Upper lobe of right lung (tissue), 1 donor: Measurements from ENCODE around the gene SHC2. TPM values are rescaled to one million over a fixed set of nuclear protein-coding genes. Genes with fewer than 3 reads are reported as not detected.
"Not testable (repeated sequence)": the region's sequence is repeated elsewhere in the genome, so short reads cannot be mapped to it uniquely, and the experiment has no call there.

ENCODE experiments used
- ATAC-seq: fragments of 200-7000 bp; cut with Tn5 transposase; one replicate; pipeline ENCODE4 v1.9.1; 2020; ENCODE audit warnings: mild to moderate bottlenecking, moderate library complexity
- DNase-seq: peaks from one replicate; pipeline ENCODE4 v3.0.0-alpha.2; 2020
- H3K27ac ChIP-seq: fragments of 200-600 bp; one replicate; pipeline ENCODE4 v1.8.0; 2022
- H3K27me3 ChIP-seq: fragments of 200-600 bp; one replicate; pipeline ENCODE4 v1.8.0; 2022; ENCODE audit warnings: mild to moderate bottlenecking
- H3K36me3 ChIP-seq: fragments of 200-600 bp; one replicate; pipeline ENCODE4 v1.8.0; 2022
- H3K4me1 ChIP-seq: fragments of 200-600 bp; one replicate; pipeline ENCODE4 v1.8.0; 2022
- H3K4me3 ChIP-seq: fragments of 200-600 bp; one replicate; pipeline ENCODE4 v1.8.0; 2022; ENCODE audit warnings: mild to moderate bottlenecking
- H3K9me3 ChIP-seq: fragments of 200-600 bp; one replicate; pipeline ENCODE4 v1.8.0; 2022
- intact Hi-C: fragments of 100-400 bp; cut with DNase I; formaldehyde crosslinking; loops from one replicate; pipeline ENCODE4 v1.11.0; 2022
- total RNA-seq: library from RNA; stranded (reverse); fragmentation: NEBNext Ultra II Directional; extraction: Animal tissue kit (Norgen Biotek cat#: 25700); gene quantifications from one replicate; pipeline ENCODE4 v1.2.1, GENCODE V29; 2021
- TF ChIP-seq, protein P1 (sequence below): fragments of 200-600 bp; IDR thresholded peaks from one replicate; pipeline ENCODE4 v1.8.0; 2022; ENCODE audit warnings: antibody characterized with exemption
- donor health status: DM: no; HTN: yes; CAD: no; lungs with severe emphysema.

The SHC2 gene
- total RNA-seq, 1 donor from 2014 or later = 37.8 TPM

DNA sequence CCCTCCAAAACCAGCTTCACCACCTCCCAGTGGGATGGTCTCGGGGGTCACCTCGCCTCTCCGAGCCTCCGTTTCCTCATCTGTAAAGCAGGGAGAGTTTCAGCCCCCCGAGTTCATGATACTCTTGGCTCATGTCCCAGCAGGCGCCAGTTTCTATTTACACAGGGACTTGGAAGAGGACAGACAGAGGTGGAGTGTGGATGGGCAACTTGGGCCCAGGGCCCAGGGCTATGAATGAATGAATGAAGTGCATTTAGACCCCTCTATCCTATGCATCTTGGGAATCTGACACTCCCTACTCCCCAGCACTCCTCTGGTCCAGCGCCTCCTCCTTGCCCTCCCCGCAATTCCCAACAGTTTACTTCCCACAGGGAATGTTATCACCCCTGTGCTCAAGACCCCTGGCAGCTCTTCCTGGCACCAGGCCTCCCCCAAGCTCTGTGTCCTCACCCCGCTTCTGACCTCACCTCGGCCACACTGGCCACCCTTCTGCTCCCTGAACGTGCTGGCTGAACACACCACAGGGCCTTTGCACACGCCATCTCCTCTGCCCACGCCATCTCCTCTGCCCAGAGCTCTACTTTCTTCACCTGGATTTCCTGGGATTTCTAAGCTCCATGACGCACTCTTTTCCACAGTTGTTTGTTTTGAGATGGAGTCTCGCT, 46.9 kb downstream of the SHC2 start:
- H3K36me3 ChIP-seq = no peaks in the 10 kb centered on the region

DNA sequence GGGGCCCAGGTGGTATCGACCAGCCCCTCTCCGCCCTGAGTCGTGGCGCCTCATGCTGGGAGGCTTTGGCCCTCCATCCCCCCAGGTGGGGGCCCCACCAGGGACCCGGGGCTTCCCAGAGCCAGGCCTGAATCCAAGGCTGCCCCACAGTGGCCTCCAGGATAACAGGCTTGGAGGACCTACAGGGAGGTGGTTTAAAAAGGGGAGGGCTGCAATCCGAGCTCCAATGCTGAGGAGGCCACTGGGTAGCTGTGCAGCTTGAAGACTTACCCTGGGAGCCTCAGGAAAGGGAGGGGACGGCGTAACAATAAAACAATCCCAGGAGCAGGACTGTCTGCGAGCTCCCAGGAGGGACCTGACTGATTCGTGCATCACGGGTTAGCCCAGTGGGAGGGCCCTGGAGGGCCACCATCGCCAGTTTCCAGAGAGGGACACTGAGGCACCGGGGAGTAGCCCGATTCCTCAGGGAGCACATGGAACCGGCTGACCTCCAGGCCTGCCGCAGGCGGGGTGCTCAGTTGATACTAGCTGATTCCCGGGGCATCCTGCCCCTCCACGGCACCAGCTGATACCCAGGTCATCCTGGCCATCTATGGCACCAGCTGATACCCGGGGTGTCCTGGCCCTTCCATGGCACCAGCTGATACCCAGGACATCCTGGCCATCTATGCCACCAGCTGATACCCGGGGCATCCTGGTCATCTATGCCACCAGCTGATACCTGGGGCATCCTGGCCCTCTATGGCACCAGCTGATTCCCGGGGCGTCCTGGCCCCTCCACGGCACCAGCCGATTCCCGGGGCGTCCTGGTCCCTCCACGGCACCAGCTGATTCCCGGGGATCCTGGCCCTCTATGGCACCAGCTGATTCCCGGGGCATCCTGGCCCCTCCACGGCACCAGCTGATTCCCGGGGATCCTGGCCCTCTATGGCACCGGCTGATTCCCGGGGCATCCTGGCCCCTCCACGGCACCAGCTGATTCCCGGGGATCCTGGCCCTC, 48.2 kb downstream of the SHC2 start:
- peaks cover 13% of the 10 kb centered on the region for H3K4me1 ChIP-seq
- peak; percentile 59 for DNase-seq
- no peak for ATAC-seq
- intact Hi-C loops = no loop called here
- no peaks in the 10 kb centered on the region for H3K36me3 ChIP-seq
- peaks cover 15% of the 10 kb centered on the region for H3K27me3 ChIP-seq
- H3K27ac ChIP-seq = no peak overlapping the region
- H3K4me3 ChIP-seq = no peak overlapping the region
- TF ChIP-seq, protein P1, sequence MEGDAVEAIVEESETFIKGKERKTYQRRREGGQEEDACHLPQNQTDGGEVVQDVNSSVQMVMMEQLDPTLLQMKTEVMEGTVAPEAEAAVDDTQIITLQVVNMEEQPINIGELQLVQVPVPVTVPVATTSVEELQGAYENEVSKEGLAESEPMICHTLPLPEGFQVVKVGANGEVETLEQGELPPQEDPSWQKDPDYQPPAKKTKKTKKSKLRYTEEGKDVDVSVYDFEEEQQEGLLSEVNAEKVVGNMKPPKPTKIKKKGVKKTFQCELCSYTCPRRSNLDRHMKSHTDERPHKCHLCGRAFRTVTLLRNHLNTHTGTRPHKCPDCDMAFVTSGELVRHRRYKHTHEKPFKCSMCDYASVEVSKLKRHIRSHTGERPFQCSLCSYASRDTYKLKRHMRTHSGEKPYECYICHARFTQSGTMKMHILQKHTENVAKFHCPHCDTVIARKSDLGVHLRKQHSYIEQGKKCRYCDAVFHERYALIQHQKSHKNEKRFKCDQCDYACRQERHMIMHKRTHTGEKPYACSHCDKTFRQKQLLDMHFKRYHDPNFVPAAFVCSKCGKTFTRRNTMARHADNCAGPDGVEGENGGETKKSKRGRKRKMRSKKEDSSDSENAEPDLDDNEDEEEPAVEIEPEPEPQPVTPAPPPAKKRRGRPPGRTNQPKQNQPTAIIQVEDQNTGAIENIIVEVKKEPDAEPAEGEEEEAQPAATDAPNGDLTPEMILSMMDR = no peak
- no peaks in the 10 kb centered on the region for H3K9me3 ChIP-seq

More for the DNA sequence above, 46.9 kb downstream of the SHC2 start:
- intact Hi-C loops = no loop called here
- Histone ChIP-seq H3K27ac (no peak overlapping the region), H3K4me3 (no peak overlapping the region), H3K9me3 (no peaks in the 10 kb centered on the region), H3K27me3 (peaks cover 4% of the 10 kb centered on the region), H3K4me1 (peaks cover 7% of the 10 kb centered on the region)
- ATAC-seq (no peak), DNase-seq (peak; percentile 37)
- TF ChIP-seq, protein P1 = no peak

DNA sequence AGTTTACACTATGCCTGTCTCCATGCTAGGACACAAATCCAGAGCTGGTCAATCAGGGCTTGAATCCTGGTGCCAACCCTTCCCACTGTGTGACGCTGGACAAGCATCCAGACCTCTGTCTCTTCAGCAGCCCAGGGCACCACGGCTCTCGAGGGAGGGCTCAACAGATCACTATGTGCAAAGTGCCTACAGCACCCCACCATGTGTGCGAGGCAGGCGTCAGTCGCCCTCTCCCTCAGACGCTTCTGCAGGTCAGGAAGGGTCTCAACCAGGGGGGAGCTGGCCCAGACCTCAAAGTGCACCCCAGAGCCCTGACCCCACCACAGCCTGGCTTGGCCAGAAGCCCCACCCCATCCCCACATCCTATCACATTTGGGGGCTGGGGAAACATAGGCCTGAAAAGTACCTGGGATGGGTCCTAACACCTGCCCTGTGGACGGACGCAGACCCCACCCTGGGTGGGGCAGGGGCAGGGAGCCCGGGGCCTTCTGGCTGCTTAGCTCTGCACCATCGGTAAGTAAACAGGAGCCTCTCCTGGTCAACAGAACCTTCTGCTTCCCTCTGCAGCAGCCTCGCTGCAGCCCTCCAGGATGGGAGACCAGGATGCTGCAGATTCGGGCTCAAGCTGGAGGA, 49.0 kb downstream of the SHC2 start:
- Histone ChIP-seq H3K9me3 (no peaks in the 10 kb centered on the region), H3K4me1 (peaks cover 13% of the 10 kb centered on the region), H3K4me3 (no peak overlapping the region), H3K36me3 (no peaks in the 10 kb centered on the region), H3K27me3 (peaks cover 17% of the 10 kb centered on the region), H3K27ac (no peak overlapping the region)
- ATAC-seq (no peak), DNase-seq (peak; percentile 52)
- intact Hi-C loops = no loop called here
- TF ChIP-seq, protein P1 = no peak

DNA sequence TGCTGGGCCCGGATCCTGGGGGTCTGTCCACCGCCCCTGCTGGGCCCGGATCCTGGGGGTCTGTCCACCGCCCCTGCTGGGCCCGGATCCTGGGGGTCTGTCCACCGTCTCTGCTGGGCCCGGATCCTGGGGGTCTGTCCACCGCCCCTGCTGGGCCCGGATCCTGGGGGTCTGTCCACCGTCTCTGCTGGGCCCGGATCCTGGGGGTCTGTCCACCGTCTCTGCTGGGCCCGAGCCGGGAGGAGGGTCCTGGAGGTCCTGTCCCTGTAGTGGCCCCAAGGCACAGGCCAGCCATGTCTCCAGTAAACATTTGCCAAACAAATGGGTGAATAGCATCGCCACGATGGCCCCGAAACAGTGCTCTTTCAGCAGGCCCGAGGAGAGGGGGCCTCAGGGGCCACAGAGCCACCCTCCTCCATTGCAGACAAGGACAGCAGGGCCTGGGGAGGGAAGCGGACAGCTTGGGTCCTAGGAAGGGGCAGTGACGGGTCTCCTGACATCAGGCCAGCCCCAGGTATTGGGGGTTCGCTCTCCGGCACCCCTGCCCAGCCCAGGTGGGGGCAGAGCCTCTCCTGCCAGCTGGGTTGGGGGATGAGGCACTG, 49.6 kb downstream of the SHC2 start:
- peak; percentile 68 for DNase-seq
- peaks cover 18% of the 10 kb centered on the region for H3K27me3 ChIP-seq
- H3K4me3 ChIP-seq, intact Hi-C loops, H3K36me3 ChIP-seq, H3K27ac ChIP-seq, H3K9me3 ChIP-seq, ATAC-seq: not testable (repeated sequence)
- peaks cover 13% of the 10 kb centered on the region for H3K4me1 ChIP-seq

DNA sequence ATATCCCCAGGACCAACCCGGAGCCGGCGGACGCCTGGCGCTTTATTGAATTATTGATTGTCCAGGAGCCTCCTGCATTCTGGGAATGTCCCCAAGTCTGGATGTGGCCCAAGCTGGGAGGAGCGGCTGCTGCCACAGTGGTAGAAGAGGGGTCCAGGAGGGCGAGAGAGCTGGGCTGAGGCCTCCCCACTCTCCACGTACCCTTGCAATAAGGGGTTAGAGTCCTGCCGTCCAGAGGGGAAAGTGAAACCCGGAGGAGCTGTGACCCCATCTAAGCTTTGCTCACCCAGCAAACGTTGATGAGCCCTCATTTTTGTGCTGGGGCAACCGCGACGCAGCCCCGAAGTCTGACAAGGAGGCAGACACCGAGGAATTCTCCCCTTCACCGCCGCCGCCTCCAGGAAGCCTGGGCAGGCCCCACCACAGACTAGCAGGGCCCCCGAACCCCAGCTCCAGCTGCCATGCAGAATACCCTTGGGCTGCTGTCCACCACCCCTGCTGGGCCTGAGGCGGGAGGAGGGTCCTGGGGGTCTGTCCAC, 50.5 kb downstream of the SHC2 start:
- ATAC-seq = no peak
- peak; percentile 64 for DNase-seq
- no peak overlapping the region for H3K4me3 ChIP-seq
- peaks cover 25% of the 10 kb centered on the region for H3K27me3 ChIP-seq
- intact Hi-C loops = no loop called here
- H3K4me1 ChIP-seq = peaks cover 13% of the 10 kb centered on the region
- no peak overlapping the region for H3K27ac ChIP-seq
- TF ChIP-seq, protein P1 = no peak
- no peaks in the 10 kb centered on the region for H3K9me3 ChIP-seq
- no peaks in the 10 kb centered on the region for H3K36me3 ChIP-seq
